ENCODE measurements around the gene KCTD6.
"Not testable (repeated sequence)": the region's sequence is repeated elsewhere in the genome, so short reads cannot be mapped to it uniquely, and the experiment has no call there.

Gene KCTD6

GRCh38 chr3:58527440-58527839 lies 35.5 kb downstream of the KCTD6 start:
- not testable (repeated sequence) for DNase-seq

- no peak for DNase-seq
These were observed 36.7 kb downstream of the KCTD6 start for GRCh38 chr3:58528629-58529028.

DNA sequence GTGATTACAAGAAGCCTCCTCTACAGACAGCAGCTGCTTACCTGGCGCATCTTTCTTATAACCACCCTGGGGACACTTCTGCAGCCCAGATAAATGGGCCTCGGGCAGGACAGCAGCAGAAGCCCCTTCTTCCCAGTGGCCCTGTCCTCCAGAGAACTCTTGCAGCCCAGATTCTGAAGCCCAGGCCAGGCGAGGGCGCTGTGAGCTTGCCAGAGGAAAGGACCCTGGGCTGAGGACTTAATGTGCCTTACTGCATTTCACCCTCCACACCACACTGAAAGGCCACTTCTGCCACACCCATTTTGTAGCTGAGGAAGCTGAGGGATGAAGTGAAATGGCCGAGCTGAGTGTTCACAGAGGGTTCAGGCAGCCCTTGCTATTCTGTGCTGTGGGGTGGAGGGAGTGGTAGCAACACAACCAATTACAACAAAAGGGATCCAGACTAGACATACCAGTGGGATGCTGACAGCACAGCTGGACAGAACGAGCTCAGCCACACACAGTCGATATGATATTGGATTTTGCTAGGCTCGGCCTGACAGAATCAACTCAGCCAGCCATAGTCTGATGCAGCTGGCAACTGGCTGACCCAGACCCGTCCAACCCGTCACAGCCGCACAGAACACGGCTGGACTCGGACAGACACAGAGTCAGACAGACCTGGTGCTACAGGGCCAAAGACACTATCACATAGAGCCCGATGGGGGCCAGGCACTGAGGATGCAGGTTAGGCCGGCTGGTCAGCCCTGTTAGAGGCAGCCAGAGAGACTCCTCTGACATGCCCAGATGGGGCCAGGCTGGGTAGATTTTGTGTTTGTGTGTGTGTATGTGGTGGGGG lies 37.8 kb downstream of the KCTD6 start:
- DNase-seq, result no peak

GRCh38 chr3:58530354-58530865 lies 38.5 kb downstream of the KCTD6 start:
- DNase-seq, result no peak

- no peak for DNase-seq
These were observed 39.7 kb downstream of the KCTD6 start for GRCh38 chr3:58531555-58531954.

- no peak for DNase-seq
These were observed 40.1 kb downstream of the KCTD6 start for GRCh38 chr3:58531956-58532355.

GRCh38 chr3:58532794-58533220 lies 40.9 kb downstream of the KCTD6 start:
- DNase-seq, result peak; percentile 80

DNA sequence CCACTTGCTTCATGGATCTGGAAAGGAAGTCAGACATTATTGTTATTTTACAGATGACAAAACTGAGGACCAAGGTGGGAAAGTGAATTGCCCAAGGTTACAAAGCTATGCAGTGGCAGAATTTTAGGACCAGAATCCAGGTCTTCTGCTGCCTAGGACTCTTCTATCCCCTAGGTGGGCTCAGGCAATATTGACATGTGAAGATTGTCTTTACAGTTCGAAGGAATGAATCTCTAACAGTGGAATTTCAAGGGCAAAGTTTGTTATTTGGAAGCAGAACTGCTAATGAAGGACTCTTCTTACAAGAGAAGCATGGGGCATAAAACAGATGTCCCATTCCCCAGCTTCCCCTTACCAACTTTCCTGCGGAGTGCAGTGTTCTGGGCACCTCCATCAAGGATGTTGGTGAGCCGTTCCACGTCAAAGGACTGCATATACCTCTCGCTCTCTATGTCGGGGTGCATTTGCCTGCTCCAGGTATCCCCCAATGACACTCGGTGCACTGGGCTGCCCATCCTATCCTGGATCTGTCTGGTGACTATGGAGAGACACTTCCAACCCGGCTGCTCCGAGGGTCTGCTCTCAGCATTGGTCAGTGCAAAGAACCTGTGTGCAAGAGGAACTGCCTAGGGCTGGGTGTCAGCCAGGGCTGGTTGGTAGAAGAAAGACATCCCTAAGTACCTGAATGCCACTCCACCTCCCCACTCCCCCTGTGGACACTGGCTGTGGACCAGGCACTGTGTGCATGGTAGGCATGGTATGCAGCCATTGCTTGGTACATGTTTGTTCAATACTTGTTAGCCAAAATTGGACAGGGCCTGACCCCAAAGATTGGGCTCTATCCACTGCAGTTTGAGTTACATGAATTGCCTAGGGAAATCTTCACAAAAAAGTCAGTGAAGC lies 42.9 kb downstream of the KCTD6 start:
- DNase-seq, result no peak

GRCh38 chr3:58535531-58536500 lies 43.9 kb downstream of the KCTD6 start:
- DNase-seq, result no peak

- DNase-seq, result no peak
These were observed 44.9 kb downstream of the KCTD6 start, which contains the start of gene ACOX2 for GRCh38 chr3:58536501-58537411. Gene ACOX2 (minus strand): TSS chr3:58537190. CDS start chr3:58535106, 2,084 bp downstream.

DNA sequence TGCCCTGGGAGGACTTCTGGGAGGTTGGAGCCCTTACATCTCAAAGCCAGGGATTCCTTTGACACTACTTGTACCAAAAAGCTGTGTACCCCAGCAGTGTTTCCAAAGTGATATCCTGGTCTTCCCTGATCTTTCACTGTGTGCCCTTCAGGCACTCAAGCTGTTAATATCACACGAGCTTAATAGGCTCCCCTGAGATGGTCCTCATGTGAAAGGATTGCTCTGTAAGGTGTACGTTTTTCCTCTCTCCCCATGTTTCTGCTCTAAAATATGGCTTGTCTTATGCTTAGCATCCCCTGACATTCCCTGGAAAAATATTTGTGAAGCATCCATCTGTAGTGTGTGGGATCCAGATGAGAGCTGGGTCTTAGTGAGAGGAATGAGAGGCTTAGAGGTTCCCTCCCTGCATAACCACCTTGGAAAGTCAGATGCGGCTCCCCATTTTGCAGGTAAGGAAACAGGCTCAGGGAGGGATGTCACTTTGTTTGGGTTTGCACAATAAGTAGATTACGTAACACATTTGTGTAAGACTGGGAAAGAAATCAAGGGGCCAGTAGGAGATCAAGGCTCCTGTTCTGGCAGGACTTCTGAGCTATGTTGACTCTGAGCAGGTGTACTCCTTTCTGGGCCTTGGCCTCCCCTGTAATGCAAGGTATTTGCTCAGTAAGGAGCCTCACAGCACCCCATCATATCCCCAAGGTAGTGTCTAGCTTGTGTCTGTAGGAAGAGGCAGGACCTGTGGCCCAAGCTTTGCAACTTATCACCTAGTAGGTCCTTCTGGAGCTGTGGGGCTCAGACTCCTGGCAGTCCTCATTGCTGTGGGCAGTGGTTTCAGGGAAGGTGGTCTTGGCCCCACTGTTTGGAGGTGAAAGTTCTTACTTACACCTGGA lies 45.8 kb downstream of the KCTD6 start:
- DNase-seq, result no peak

DNA sequence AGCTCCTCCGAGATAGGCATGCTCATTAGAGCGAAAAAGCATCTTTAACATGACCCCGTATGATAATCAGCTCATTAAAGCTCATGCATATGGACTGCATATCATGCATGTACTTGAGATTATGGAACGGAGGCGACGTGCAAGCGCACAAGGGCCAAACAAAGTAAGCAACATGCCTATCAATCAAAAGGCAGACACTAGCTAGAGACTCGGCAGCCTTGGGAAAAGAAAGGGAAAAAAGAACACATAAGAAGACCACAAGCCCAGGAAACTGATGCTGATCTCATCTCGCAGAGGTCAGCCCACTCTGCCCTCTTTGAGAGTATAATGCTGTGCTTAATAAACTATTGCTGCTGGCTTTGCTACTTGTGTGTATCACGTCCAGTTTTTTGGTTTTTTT lies 47.7 kb downstream of the KCTD6 start:
- no peak for DNase-seq

GRCh38 chr3:58540176-58540858 lies 48.4 kb downstream of the KCTD6 start:
- no peak for DNase-seq

DNA sequence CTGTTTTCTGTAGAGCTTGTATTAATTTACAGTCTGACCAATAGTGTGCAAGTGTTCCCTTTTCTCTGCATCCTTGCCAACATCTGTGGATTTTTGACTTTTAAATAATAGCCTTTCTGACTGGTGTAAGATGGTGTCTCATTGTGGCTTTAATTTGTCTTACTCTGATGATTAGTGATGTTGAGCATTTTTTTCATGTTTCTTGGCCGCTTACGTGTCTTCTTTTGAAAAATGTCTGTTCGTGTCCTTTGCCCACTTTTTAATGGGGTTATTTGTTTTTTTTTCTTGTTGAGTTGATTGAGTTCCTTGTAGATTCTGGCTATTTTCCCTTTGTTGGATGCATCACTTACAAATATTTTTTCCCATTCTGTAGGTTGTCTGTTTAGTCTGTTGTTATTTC lies 52.6 kb downstream of the KCTD6 start:
- no peak for DNase-seq

DNA sequence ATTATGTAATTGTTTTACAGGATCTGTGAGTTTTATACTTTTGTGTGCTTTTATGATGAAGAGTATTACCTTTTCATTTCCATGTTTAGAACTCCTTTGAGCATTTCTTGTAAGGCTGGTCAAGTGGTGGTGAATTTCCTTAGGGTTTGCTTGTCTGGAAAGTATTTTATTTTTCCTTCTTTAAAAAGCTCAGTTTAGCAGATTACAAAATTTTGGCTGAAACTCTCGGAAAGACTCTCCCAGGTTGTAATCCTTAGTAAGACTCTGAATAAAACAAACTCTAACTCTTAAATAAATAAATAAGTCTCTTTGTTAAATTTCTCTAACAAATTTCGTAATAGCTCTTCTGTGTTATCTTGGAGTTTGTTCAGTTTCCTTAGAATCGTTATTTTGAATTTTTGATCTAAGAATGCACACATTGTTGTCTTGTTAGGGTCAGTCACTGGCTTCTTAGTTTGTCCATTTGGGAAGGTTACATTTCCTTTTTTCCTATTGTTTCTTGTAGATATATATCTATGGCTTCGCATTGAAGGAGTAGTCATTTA lies 59.8 kb downstream of the KCTD6 start:
- DNase-seq, result no peak

Measured in activated T-cell treated with anti-CD3 and anti-CD28 coated beads for 4 hours (primary cell).